HG03558 (cell line): ENCODE results near the gene SMU1.

Source experiments
- ATAC-seq: cut with Tn5 transposase; IDR thresholded peaks from one replicate; pipeline ENCODE4 v1.9.1; 2021; ENCODE audit warnings: moderate number of reproducible peaks; ENCODE audit not compliant: unreplicated experiment; ENCODE audit errors: extremely low read depth

Gene SMU1

GRCh38 chr9:33049680-33050361 lies 26.7 kb downstream of the SMU1 start:
- peak; percentile 89 for ATAC-seq

GRCh38 chr9:33048054-33048465 lies 28.4 kb downstream of the SMU1 start:
- ATAC-seq: no peak

- no peak for ATAC-seq
These were observed 30.4 kb downstream of the SMU1 start for GRCh38 chr9:33046061-33046460.

- no peak for ATAC-seq
These were observed 31.7 kb downstream of the SMU1 start for GRCh38 chr9:33044677-33045282.

- ATAC-seq: peak; percentile 58
These were observed 32.3 kb downstream of the SMU1 start for GRCh38 chr9:33044162-33044673.

- no peak for ATAC-seq
These were observed 32.8 kb downstream of the SMU1 start for GRCh38 chr9:33043671-33044070.

- ATAC-seq: no peak
These were observed 34.0 kb downstream of the SMU1 start for GRCh38 chr9:33042473-33042872.

- no peak for ATAC-seq
These were observed 34.9 kb downstream of the SMU1 start for GRCh38 chr9:33041432-33042188.

GRCh38 chr9:33040792-33041431 lies 35.6 kb downstream of the SMU1 start:
- ATAC-seq: no peak

GRCh38 chr9:33032865-33033264 lies 43.6 kb downstream of the SMU1 start:
- no peak for ATAC-seq

- no peak for ATAC-seq
These were observed 44.2 kb downstream of the SMU1 start for GRCh38 chr9:33032292-33032691.

- ATAC-seq: no peak
These were observed 46.2 kb downstream of the SMU1 start for GRCh38 chr9:33030285-33030684.

- ATAC-seq: no peak
These were observed 47.2 kb downstream of the SMU1 start for GRCh38 chr9:33029231-33029786.

- peak; percentile 18 for ATAC-seq
These were observed 50.7 kb downstream of the SMU1 start for GRCh38 chr9:33025572-33026342.

- ATAC-seq: peak; percentile 86
These were observed 51.4 kb downstream of the SMU1 start, which contains the start of gene DNAJA1 for GRCh38 chr9:33024966-33025571. Gene DNAJA1, plus strand, starts transcription at chr9:33025273. Its CDS starts 1,212 bp downstream, at chr9:33026485.

GRCh38 chr9:33024126-33024965 lies 52.1 kb downstream of the SMU1 start:
- ATAC-seq: no peak

- ATAC-seq: no peak
These were observed 52.8 kb downstream of the SMU1 start for GRCh38 chr9:33023661-33024060.

- no peak for ATAC-seq
These were observed 53.7 kb downstream of the SMU1 start for GRCh38 chr9:33022755-33023154.
